Skeletal muscle tissue (tissue), 4 donors: ENCODE results near the gene SLITRK1. TPM values are rescaled to one million over a fixed set of nuclear protein-coding genes. Genes with fewer than 3 reads are reported as not detected.

Source experiments
- H3K27ac ChIP-seq: one replicate; pipeline ENCODE4 v1.7.0; 2013; ENCODE audit warnings: mild to moderate bottlenecking, low read depth, low read length, inconsistent platforms
- H3K27me3 ChIP-seq, 3 donors: one replicate each; pipeline ENCODE4 v1.7.0; 2013; ENCODE audit warnings: low read length in 3 of 3; ENCODE audit not compliant: control insufficient read depth in 3 of 3, insufficient read depth in 3 of 3
- H3K36me3 ChIP-seq, 3 donors: one replicate each; pipeline ENCODE4 v1.7.0; 2013; ENCODE audit warnings: low read length in 3 of 3; ENCODE audit not compliant: control insufficient read depth in 3 of 3, insufficient read depth in 3 of 3
- H3K4me1 ChIP-seq, 3 donors: one replicate each; pipeline ENCODE4 v1.7.0; 2013; ENCODE audit warnings: low read length in 3 of 3, mild to moderate bottlenecking in 3 of 3; ENCODE audit not compliant: control insufficient read depth in 3 of 3, insufficient read depth in 3 of 3
- H3K4me3 ChIP-seq, 3 donors: one replicate each; pipeline ENCODE4 v1.7.0; 2013; ENCODE audit warnings: low read length in 3 of 3
- H3K9ac ChIP-seq, 3 donors: one replicate each; pipeline ENCODE4 v1.7.0; 2013; ENCODE audit warnings: low read length in 3 of 3, mild to moderate bottlenecking in 3 of 3, moderate library complexity in 2 of 3, low read depth in 1 of 3
- H3K9me3 ChIP-seq, 3 donors: one replicate each; pipeline ENCODE4 v1.7.0; 2013; ENCODE audit warnings: low read length in 3 of 3; ENCODE audit not compliant: control insufficient read depth in 3 of 3
- total RNA-seq: library from RNA; depleted of rRNA; stranded (reverse); fragments of >200 nt; gene quantifications from one replicate; pipeline ENCODE4 v1.2.3, GENCODE V29; 2014
- donor health status: Osteomylitis.

SLITRK1 gene
- total RNA-seq, 1 donor from 2014 or later: 0.52 TPM

DNA sequence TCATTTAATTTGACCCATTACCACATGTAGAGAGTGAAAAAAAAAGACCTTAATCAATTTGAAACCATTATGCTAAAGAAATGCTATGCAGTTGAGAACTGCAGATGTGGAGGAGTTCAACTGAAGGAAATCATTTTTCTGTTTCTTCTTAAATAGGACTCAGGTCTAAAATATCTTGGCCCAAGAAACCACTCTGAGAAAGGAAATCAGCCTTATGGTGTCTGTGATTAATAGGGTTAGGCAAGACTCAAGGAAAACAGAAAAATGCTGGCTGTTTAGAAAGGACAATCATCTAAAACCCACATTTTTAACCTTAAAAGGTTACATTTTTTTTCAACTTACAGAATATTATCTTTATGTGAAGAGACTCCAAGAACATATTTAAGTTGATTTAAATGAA is 1.9 kb upstream of the SLITRK1 start:
- peaks cover 0 to 2% (median 2%) of the 10 kb centered on the region in 3 donors for H3K4me1 ChIP-seq
- no peak overlapping the region for H3K4me3 ChIP-seq
- H3K27me3 ChIP-seq: peaks cover 28 to 32% (median 29%) of the 10 kb centered on the region in 3 donors

GRCh38 chr13:83883061-83883523 is 818 bp upstream of the SLITRK1 start:
- Histone ChIP-seq H3K27ac (no peak overlapping the region), H3K36me3 (no peaks in the 10 kb centered on the region), H3K27me3 (peaks cover 33 to 36% (median 35%) of the 10 kb centered on the region in 3 donors), H3K4me3 (no peak overlapping the region), H3K9me3 (peaks cover 0 to 2% (median 0%) of the 10 kb centered on the region in 3 donors), H3K9ac (no peak overlapping the region), H3K4me1 (peaks cover 0 to 2% (median 2%) of the 10 kb centered on the region in 3 donors)

More for the DNA sequence above, 1.9 kb upstream of the SLITRK1 start:
- Histone ChIP-seq H3K9ac (no peak overlapping the region), H3K9me3 (peaks cover 0 to 2% (median 0%) of the 10 kb centered on the region in 3 donors), H3K36me3 (no peaks in the 10 kb centered on the region), H3K27ac (no peak overlapping the region)

- no peaks in the 10 kb centered on the region for H3K36me3 ChIP-seq
- peaks cover 0 to 2% (median 0%) of the 10 kb centered on the region in 3 donors for H3K9me3 ChIP-seq
- H3K4me3 ChIP-seq: no peak overlapping the region
- H3K27ac ChIP-seq: no peak overlapping the region
- H3K27me3 ChIP-seq: peaks cover 33 to 36% (median 35%) of the 10 kb centered on the region in 3 donors
- no peak overlapping the region for H3K9ac ChIP-seq
- peaks cover 0 to 2% (median 2%) of the 10 kb centered on the region in 3 donors for H3K4me1 ChIP-seq
Observed at GRCh38 chr13:83882606-83882959, 309 bp upstream of the SLITRK1 start.

DNA sequence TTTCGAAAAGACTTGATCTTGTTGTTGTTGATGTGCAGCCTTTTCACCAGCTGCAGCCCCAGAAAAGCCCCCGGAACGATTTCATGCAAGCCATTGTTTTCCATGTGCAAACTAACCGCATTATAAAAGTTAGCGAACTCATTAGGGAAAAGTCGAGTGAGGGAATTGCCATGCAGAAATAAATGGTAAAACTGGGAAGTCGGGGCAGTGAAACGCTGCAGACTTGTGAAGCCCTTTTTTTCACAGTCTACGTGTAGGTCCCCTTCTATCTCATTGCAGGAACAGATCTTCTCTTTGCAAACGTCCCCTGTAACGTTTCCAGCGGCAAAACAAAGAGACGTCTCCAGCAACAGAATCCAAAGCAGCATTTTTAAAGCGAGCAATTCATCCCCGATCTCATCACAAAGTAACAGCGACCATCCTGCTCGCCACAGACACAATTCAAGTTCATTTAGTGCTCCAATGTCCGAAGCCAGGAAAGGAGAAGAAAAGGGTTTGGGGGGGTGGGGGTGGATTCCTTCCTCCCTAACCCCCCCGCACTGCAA is 1.1 kb downstream of the SLITRK1 start:
- H3K9me3 ChIP-seq: peaks cover 0 to 2% (median 0%) of the 10 kb centered on the region in 3 donors
- no peak overlapping the region for H3K27ac ChIP-seq
- no peak overlapping the region for H3K4me3 ChIP-seq
- H3K36me3 ChIP-seq: no peaks in the 10 kb centered on the region
- peaks cover 0 to 2% (median 2%) of the 10 kb centered on the region in 3 donors for H3K4me1 ChIP-seq
- no peak overlapping the region for H3K9ac ChIP-seq
- peaks cover 33 to 36% (median 35%) of the 10 kb centered on the region in 3 donors for H3K27me3 ChIP-seq

DNA sequence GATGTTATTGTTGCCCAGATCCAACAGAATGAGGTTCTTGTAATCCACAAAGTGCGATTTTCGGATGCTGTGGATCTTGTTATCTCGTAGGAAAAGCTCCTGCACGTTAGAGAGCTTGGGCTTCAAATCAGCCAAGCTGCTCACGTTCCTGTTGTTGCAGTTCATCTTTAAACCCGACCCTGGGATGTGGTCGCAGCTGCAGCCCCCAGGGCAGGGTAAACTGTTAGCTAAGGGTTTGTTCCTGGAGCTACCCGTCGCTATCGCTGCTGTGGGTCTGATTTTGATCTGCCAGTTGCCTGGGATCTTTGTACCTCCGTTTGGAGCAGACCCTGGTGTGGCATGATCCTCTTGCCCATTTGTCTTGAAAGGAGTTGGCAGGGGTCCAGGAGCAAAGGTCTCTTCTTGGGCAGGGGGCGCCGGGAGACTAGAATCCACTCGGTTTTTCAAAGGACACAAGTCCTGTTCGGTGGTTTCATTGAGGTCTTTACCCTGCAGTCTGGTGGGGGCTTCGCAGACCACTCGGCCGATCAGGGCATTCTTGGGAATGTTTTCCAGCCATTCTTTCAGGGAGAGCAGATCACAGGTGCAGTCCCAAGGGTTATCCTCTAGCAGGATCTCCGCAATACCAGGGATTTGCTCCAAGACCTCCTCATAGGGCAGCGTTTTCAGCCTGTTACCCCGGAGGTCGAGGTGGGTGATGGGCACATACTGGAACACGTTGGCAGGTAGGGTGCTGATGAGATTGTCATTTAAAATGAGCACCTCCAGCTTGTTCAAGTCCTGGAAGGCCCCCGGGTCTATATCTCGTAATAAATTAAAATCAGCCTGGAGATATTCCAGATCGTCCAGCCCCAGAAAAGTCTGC is 1.8 kb downstream of the SLITRK1 start:
- Histone ChIP-seq H3K4me1 (peaks cover 0 to 2% (median 2%) of the 10 kb centered on the region in 3 donors), H3K36me3 (no peaks in the 10 kb centered on the region), H3K9me3 (peaks cover 0 to 2% (median 0%) of the 10 kb centered on the region in 3 donors), H3K27me3 (peaks cover 33 to 36% (median 35%) of the 10 kb centered on the region in 3 donors), H3K9ac (no peak overlapping the region), H3K27ac (no peak overlapping the region), H3K4me3 (no peak overlapping the region)

- Histone ChIP-seq H3K4me3 (peak overlapping the region in 1 of 3 donors; percentile 13), H3K36me3 (no peaks in the 10 kb centered on the region), H3K27ac (no peak overlapping the region), H3K27me3 (peaks cover 33 to 36% (median 35%) of the 10 kb centered on the region in 3 donors), H3K4me1 (peaks cover 0 to 2% (median 2%) of the 10 kb centered on the region in 3 donors), H3K9ac (no peak overlapping the region), H3K9me3 (peaks cover 0 to 2% (median 0%) of the 10 kb centered on the region in 3 donors)
Observed at GRCh38 chr13:83879431-83880171, 2.7 kb downstream of the SLITRK1 start.

DNA sequence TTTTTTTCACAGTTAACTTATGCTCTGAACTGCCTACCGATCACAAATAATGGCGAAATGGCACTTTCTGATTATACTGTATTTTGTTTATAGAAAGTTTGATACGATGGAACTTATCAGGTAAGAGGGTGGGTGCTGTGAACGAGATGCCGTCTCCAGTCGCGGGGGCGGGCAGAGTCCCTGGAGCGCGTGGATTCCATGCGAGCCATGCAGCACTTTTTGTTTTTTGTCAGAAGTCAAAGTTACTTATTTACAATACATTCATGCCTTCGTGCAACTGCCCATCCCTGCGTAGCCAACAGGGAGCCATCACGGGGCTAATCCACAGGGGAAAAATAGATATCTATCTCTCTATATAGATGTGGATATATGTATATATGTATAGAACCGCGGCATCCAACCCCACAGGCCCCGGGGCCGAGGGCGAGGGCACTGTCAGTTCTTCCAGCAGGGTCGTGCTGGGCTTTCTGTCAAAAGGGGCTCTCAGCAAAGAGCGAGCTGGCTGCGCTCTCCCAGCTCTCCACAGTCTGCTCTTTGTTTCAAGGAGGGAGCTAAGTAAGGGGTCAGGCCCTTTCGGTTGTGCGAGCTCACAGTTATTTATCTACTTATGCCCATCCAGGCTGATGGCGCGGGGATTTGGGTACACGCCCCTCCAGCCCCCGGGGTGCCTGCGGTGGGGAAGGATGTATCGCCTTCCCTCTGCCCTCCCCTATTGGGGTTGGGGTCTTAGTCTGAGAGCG is 3.4 kb downstream of the SLITRK1 start:
- H3K27me3 ChIP-seq: peaks cover 33 to 36% (median 35%) of the 10 kb centered on the region in 3 donors
- no peak overlapping the region for H3K27ac ChIP-seq
- H3K4me3 ChIP-seq: no peak overlapping the region
- H3K9ac ChIP-seq: no peak overlapping the region
- H3K36me3 ChIP-seq: no peaks in the 10 kb centered on the region
- peaks cover 0 to 2% (median 2%) of the 10 kb centered on the region in 3 donors for H3K4me1 ChIP-seq
- H3K9me3 ChIP-seq: peaks cover 0 to 2% (median 0%) of the 10 kb centered on the region in 3 donors

DNA sequence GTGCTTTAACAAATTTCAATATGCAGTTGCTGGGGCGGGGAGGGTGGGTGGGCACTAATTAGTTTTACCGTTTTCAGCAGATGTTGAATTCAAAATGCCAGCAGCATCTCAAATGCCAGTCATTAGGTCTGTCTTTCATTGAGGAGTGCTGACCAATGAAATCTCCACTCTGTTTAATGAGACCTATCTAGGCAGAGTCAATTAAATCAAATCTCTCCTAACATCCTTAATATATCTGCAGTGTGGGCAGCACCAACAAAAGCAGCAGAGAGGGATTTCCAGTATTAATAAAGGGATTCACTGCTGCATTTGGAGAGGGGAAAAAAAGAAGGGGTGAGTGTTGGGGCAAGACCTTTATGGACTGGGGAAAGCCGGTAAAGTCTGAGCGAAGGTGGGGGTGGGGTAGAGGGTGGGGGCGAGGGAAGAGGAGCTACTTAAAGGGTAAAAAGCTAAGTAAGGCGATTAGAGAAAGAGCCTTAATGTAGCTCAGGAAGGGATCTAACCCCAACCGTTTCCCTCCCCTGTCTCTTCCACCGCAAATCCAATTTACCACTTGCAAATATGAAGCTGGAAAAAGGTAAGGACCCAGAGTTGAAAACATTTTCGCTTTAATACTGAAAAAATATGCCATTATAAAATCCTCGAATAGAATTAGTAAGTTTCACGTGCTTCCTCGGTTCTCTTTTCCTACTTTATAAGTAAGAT is 4.5 kb downstream of the SLITRK1 start:
- H3K4me3 ChIP-seq: no peak overlapping the region
- peaks cover 0 to 2% (median 2%) of the 10 kb centered on the region in 3 donors for H3K4me1 ChIP-seq
- H3K9me3 ChIP-seq: peaks cover 0 to 2% (median 0%) of the 10 kb centered on the region in 3 donors
- peaks cover 29 to 33% (median 33%) of the 10 kb centered on the region in 3 donors for H3K27me3 ChIP-seq
- H3K36me3 ChIP-seq: no peaks in the 10 kb centered on the region
- no peak overlapping the region for H3K9ac ChIP-seq
- no peak overlapping the region for H3K27ac ChIP-seq

- H3K27ac ChIP-seq: no peak overlapping the region
- no peak overlapping the region for H3K4me3 ChIP-seq
- no peak overlapping the region for H3K9ac ChIP-seq
- H3K36me3 ChIP-seq: no peaks in the 10 kb centered on the region
- H3K4me1 ChIP-seq: peaks cover 0 to 2% (median 2%) of the 10 kb centered on the region in 3 donors
- H3K27me3 ChIP-seq: peaks cover 25 to 29% (median 26%) of the 10 kb centered on the region in 3 donors
- peaks cover 0 to 2% (median 0%) of the 10 kb centered on the region in 3 donors for H3K9me3 ChIP-seq
Observed at GRCh38 chr13:83876546-83876945, 5.7 kb downstream of the SLITRK1 start.
